Ecto neural progenitor cell (in vitro differentiated cells): ENCODE results near the gene DNER.
A peak's percentile ranks its signal among the peaks of the same experiment; 100 is the strongest.
"Not testable (repeated sequence)": the region's sequence is repeated elsewhere in the genome, so short reads cannot be mapped to it uniquely, and the experiment has no call there.

Experiments used
- DNase-seq: peaks from one replicate; pipeline ENCODE4 v3.0.0-alpha.2; 2018; ENCODE audit warnings: low spot score

DNER gene, protein sequence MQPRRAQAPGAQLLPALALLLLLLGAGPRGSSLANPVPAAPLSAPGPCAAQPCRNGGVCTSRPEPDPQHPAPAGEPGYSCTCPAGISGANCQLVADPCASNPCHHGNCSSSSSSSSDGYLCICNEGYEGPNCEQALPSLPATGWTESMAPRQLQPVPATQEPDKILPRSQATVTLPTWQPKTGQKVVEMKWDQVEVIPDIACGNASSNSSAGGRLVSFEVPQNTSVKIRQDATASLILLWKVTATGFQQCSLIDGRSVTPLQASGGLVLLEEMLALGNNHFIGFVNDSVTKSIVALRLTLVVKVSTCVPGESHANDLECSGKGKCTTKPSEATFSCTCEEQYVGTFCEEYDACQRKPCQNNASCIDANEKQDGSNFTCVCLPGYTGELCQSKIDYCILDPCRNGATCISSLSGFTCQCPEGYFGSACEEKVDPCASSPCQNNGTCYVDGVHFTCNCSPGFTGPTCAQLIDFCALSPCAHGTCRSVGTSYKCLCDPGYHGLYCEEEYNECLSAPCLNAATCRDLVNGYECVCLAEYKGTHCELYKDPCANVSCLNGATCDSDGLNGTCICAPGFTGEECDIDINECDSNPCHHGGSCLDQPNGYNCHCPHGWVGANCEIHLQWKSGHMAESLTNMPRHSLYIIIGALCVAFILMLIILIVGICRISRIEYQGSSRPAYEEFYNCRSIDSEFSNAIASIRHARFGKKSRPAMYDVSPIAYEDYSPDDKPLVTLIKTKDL

DNA sequence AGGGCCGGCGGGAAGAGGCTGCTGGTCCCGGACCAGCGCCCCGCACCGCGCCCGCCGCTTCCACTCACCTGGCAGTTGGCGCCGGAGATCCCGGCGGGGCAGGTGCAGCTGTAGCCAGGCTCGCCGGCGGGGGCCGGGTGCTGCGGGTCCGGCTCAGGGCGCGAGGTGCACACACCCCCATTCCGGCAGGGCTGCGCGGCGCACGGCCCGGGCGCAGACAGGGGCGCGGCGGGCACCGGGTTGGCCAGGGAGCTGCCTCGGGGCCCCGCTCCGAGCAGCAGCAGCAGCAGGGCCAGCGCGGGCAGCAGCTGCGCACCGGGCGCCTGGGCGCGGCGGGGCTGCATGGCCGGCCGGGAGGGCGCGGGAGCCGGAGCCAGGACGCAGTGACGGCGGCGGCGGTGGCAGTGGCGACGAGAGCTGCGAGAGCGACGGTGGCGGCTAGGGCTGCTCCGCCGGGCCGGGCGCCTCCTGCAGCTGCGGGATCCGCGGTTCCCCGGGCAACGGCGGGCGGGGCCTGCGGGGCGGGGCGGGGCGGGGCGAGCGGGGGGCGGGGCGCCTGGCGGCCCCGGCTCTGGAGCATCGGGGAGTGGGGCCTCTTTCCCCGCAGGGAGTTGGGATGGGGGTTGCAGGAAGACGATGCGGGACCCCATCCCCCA is at the start of gene DNER:
DNER (minus strand) TSS at position 476 of the 656 bp plus-strand sequence; CDS start at position 344, 132 bp downstream.
- DNase-seq: peak; percentile 85

GRCh38 chr2:229761663-229762062 is 47.3 kb upstream of the DNER start:
- no peak for DNase-seq

- DNase-seq: not testable (repeated sequence)
These were observed 43.1 kb upstream of the DNER start for GRCh38 chr2:229757462-229757861.

- no peak for DNase-seq
These were observed 38.8 kb upstream of the DNER start for GRCh38 chr2:229752970-229753729.

- DNase-seq: no peak
These were observed 35.4 kb upstream of the DNER start for GRCh38 chr2:229749779-229750178.

DNA sequence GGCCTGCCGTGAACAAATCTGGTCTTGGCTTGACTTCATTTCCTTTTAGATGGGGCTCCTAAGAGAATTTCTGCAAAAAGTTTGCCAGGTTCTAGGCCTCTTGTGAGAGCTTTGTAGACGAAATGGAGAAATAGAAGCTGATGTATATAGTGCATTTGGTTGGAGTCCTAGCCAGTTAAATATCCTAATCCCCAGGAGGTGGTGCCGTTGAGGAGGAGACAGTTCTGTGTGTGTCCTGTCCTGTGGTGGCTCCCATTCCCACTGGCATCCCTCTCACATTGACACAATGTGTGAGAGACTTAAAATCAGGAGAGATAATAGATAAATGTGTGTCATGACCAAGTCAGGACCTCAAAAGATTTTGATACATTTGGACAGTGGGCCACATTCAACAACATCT is 34.6 kb upstream of the DNER start:
- DNase-seq: no peak

DNA sequence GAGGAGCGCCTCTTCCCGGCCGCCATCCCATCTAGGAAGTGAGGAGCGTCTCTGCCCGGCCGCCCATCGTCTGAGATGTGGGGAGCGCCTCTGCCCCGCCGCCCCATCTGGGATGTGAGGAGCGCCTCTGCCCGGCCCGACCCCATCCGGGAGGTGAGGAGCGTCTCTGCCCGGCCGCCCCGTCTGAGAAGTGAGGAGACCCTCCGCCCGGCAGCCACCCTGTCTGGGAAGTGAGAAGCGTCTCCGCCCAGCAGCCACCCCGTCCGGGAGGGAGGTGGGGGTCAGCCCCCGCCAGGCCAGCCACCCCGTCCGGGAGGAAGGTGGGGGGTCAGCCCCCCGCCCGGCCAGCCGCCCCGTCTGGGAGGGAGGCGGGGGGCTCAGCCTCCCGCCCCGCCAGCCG is 28.3 kb upstream of the DNER start:
- DNase-seq: not testable (repeated sequence)

DNA sequence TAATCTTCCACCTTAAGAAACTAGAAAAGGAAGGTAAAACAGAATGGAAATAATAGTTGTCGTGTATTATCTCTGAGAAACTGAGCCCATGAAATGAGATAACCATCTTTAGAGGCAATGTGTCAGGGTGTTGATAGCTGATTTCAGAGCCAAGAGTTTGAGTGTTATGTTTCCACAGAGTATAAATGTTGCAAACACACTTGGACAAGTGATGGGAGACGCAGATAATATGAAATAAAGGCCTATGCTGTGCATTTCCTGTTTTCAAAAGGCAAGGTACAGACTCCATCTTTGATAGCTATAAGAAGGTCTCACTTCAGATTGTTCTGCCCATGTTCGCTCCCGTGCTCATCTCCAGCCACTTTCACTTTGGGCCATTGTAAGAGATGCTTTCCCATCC is 25.9 kb upstream of the DNER start:
- DNase-seq: no peak

- no peak for DNase-seq
These were observed 23.8 kb upstream of the DNER start for GRCh38 chr2:229738024-229738625.

DNA sequence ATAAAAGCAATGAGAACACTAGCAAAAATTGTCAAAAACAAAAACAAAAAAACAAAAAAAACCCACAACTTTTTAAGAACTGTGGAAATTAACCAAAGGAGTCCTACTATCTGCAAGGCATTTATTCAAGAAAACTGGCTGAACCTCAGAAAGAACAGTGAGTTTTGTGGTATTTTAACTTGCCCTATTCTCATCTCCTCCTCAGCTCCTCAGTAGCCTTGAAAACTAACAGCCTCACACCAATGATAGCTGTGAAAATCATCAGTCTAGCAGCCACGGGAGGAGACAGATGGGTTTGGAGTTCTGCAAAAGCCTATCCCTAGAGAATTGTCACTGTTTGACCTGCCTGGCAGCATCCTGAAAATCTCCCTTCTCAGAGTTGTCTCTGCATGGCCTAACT is 20.1 kb upstream of the DNER start:
- DNase-seq: no peak

DNA sequence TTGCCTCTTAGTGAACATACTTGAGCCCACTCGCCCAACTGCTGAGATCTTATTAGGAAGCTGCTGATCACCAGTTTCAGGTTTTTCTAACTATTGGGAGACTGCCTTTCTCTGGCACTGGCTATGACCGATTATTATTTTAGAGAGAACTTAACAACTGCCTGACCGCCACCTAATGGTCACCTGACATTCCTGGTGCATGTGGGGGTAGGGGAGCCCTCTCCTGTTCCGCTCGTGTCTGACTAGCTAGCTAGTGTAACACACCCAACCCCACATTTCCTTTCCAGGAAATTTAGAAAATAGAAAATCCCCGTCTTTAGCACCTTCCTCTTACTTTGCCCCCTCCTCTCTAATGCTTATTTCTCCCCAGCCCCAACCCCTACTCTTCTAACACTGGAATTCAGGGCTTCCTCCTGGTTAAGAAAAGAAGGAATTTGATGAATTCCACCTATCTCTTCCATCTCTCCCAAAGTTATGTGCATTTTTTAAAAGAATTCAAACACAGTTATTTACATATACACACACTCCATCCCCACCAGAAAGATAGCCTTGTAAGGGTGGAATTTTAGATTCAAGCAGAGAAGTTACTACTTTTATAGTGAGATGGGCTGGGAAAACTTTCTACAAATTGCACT is 19.4 kb upstream of the DNER start:
- DNase-seq: no peak

- DNase-seq: no peak
These were observed 18.5 kb upstream of the DNER start for GRCh38 chr2:229732897-229733296.

GRCh38 chr2:229731916-229732315 is 17.6 kb upstream of the DNER start:
- DNase-seq: no peak

- no peak for DNase-seq
These were observed 17.0 kb upstream of the DNER start for GRCh38 chr2:229731363-229731762.

DNA sequence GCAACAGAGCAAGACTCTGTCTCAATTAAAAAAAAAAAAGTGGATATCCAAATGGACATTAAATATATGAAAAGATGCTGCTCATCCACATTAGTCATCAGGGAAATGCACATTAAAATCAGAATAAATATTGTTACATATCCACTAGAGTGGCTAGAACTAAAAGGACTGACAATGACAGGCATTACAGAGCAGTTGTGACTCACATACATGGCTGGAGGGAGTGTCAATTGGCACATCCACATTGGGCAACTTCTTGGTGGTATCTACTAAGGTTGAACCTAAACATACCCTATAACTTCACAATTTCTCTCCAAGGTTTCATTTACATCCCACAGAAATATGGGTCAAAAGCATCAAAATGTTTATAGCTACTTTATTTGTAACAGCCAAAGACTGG is 14.0 kb upstream of the DNER start:
- DNase-seq: no peak

GRCh38 chr2:229726643-229727042 is 12.3 kb upstream of the DNER start:
- no peak for DNase-seq

DNA sequence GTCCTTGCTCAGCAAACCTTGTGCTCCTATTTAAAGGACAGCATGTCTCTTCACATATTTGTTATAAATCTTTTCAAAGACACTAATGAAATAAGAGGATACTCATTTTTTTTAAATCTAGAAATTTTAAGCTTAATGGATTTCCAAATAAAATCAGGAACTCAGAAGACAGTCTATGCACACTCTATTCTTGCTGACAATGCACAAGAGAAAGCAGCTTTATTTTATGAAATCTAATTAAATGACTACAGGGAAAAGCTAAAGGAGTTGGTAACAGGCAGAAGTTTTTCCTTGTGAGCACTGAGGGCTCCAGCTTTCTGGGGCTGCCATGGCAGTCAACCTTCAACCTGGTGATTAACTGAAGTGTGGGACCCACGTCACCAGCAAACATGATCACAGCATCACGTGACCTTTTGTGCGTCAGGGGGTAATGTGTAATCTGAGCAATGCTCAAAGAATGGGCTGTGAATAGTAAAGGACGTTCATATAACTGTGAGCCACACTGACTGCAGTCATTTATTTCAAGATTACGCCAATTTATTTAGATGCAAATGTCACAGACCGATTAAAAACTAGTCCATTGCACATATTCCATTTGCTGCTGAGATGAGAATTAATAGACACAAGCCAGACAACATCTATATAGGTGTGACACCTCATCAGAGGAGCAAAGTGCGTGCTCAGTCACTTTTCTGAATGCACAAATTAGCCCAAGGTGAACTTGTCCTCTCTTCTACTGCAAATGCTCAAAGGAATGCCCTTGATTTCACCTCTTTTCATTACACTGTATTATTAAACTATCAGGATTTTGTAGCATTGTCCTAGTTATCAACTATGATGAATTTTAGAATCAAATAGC is 11.6 kb upstream of the DNER start:
- no peak for DNase-seq

DNA sequence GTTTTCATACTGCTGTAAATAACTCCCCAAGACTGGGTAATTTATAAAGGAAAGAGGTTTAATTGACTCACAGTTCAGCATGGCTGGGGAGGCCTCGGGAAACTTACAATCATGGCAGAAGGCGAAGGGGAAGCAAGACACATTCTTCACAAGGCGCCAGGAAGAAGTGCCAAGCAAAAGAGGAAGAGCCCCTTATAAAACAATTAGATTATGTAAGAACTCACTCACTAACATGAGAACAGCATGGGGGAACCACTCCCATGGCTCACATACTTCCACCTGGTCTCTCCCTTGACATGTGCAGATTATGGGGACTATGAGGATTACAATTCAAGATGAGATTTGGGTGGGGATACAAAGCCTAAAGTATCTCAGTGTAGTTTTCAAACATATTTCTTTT is 8.8 kb upstream of the DNER start:
- DNase-seq: not testable (repeated sequence)

DNA sequence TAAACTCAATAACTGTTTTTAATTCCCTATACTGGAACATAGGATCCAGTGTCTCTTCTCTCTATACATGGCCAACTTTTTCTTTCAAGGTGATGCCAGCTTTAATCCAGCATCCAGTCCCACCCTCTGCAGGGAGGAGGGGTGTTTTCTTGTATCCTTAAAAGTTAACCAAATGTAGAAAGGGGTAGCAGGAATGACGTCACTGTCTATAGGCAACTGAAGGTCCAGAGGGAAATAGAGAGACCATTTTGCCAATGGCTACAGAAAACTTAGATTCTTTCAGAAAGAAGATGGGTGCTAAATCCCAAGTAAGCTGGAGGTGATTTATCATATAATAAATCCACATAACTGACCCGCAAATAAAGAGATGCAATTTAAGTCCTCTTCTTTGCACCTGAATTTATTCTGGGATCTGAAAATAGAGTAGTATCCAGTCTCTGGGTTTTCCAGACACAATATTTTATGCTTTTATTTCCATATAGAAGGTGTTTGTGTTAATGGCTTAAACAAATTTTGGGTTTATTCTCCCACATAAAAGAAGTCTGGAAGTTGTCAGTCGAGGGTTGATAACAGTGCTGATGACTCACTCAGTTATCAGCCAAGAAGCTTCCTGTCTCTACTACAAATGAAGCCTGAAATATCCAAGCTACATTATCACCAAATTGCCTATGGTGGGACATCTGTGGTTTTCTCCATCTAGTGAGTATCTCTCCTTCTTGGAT is 5.7 kb upstream of the DNER start:
- no peak for DNase-seq

GRCh38 chr2:229718057-229718456 is 3.7 kb upstream of the DNER start:
- no peak for DNase-seq
